GDM1 (cell line): ENCODE data around the gene BHLHE23.

ENCODE experiments used
- DNase-seq: peaks from one replicate; lab custom pipeline; 2025; lab: John Stamatoyannopoulos, UW

The BHLHE23 gene

GRCh38 chr20:63006540-63007359, at the start of gene BHLHE23:
Gene BHLHE23 (minus strand): TSS chr20:63006964. CDS start chr20:63006774, 190 bp downstream.
- no peak for DNase-seq

- no peak for DNase-seq
These were observed 48.9 kb upstream of the BHLHE23 start for GRCh38 chr20:63055575-63056235.

- DNase-seq = no peak
These were observed 48.0 kb upstream of the BHLHE23 start for GRCh38 chr20:63054681-63055240.

DNA sequence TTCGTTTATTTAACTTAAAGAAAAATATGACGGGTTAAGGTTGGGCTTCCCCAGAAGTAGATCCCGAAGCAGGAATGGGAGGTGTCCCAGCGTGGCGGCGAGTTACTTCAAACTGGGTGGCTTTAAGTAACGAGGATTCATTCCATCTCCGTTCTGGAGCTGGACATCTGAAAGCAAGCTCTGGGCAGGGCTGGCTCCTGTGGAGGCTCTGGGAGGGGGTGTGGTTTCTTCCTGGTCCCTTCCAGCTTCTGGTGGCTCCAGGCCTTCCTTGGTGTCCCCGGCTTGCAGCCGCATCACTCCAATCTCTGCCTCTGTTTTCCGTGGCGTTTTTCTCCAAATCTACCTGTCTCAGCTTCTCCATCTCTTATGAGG, 47.3 kb upstream of the BHLHE23 start:
- no peak for DNase-seq

DNA sequence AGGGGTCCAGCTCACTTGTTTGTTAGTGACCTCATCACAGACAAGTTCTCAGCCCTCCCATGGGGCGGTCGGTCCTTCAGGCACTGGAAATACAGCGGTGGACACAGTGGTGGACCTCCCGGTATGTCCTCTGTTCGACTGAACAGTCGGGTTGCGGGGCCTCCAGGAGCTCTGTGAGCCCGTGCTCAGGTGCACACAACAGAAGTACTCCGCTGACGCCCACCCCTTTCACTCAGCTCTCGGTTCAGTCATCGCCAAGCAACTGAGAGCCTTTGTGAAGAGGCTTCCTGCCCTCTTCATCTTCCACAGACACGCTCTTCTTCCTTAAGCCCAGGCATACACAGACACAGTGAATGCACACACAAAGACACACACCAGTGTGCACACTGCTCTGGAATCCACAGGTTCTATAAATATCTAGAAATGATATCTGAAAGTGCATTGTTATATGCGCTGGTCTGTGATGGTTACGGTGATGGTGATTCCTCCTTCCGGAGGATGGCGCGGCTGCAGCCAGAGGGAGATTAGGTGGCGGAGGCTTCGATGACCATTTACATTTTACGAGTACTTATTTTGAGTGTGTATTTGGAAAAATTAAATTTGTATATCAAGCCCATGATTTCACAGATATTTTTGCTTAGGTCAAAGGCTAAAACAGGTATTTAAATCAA, 46.8 kb upstream of the BHLHE23 start:
- no peak for DNase-seq

DNA sequence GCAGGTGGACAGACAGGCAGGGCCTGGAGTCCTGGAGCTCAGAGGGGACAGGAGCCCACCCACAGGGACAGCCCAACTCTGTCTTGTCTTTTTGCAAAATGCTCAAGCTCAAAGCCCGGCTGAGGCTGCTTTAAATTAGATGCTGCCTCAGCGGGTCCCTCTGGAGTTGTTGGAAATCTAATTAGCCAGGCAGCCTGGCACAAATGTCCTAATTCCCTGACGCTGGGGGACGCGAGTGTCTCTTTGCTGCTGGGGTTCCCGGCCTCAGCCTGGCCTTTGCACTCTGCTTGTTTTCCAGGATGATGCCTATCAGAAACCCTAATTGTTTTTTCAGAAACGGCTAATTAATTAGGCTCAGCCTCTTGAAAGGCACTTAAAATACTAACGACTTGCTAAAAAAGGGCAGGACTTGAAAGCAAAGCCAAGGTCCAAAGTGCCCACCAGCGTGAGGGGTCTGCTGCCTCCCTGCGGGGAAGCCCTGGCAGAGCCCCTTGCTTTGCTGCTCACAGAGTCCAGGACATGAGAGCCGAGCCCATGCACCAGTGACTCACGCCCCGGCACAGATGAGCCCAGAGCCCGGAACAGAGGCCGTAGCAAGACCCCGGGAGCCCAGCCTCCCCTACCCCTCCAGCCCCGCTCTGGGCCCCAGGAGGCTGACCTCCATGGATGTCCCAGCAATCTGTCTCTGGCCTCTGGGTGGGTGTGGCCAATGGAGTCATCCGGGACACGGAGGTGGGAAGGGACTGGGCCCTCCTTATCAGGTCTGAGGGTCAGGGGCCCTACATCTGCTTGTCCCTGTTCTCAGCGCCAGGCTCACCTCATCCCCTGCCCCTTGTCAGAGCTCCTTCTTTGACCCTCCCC, 46.0 kb upstream of the BHLHE23 start:
- no peak for DNase-seq

DNA sequence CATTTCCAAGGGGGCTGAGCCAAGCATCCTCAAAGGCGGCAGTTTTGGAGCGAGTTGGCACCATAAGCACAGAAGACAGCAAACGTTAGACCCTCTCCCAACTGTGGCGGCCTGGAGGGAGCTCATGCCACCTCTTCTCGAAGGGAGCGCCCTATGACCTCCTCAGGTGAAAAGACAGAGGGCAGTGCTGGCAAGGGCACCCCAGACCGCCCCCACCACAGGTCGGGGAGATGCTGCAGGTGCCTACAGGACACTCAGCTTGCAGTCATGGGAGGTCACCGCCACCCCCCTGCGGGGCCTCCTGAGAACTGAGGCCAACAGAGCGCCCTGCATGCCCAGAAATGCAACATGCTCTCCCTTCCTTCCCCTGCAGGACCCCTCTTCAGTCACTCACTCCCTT, 45.1 kb upstream of the BHLHE23 start:
- no peak for DNase-seq

GRCh38 chr20:63051186-63051860, 44.6 kb upstream of the BHLHE23 start:
- DNase-seq = no peak

GRCh38 chr20:63050406-63050805, 43.6 kb upstream of the BHLHE23 start:
- no peak for DNase-seq

DNA sequence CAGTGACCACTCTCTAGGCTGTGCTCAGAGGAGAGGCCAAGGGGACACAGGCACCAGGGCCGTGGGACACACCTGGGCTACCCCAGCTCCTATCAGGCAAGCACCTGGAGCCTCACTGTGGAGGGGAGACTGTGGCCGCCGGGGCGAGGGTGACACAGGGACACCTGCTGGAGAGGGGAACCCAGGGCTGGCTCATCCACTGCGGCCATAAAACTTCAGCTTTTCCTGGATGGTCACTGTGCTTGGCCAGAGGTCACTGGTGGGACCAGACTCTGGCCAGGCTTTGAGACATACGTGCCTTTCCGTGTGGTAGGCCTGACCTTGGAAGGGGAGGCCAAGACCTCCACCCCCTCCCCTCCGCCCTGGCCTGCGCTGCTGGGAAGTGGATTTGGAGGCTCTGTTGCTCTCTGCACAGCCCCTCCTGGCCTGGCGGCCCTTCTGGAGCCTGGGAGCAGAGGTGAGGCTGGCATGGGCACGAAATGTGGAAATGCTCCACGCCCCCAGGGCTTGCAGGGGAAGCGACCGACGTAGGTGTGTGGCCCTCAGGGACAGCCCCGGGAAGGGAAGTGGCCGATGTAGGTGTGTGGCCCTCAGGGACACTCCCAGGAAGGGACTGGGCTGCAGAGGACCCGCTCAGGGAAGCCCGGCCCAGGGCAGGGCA, 42.9 kb upstream of the BHLHE23 start:
- no peak for DNase-seq

GRCh38 chr20:63049191-63049518, 42.4 kb upstream of the BHLHE23 start:
- DNase-seq = no peak

GRCh38 chr20:63048516-63049190, 41.9 kb upstream of the BHLHE23 start:
- no peak for DNase-seq

- DNase-seq = no peak
These were observed 41.2 kb upstream of the BHLHE23 start for GRCh38 chr20:63047946-63048345.

- no peak for DNase-seq
These were observed 40.5 kb upstream of the BHLHE23 start for GRCh38 chr20:63047267-63047666.

GRCh38 chr20:63046841-63047240, 40.1 kb upstream of the BHLHE23 start:
- no peak for DNase-seq

- no peak for DNase-seq
These were observed 39.2 kb upstream of the BHLHE23 start for GRCh38 chr20:63045991-63046390.

DNA sequence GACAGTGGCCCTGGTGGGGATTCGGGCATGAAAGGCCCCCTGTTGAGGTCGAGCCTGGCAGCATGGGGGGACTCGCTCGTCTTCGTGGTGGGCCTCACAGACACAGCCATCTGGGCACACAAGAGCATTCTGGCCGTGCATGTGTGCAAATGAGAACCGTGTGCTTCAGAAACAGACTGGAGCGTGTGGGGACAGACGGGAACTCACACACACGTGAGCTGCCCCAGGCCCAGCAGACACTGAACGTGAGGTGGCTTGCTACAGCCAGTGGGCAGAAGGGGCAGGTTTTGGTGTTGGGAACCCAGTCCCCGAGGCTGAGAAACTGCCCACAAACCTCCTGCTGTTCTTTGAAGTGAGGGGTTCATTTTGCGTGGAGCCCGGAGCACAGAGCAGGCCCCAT, 38.6 kb upstream of the BHLHE23 start:
- no peak for DNase-seq

GRCh38 chr20:63044605-63045004, 37.8 kb upstream of the BHLHE23 start:
- DNase-seq = no peak

DNA sequence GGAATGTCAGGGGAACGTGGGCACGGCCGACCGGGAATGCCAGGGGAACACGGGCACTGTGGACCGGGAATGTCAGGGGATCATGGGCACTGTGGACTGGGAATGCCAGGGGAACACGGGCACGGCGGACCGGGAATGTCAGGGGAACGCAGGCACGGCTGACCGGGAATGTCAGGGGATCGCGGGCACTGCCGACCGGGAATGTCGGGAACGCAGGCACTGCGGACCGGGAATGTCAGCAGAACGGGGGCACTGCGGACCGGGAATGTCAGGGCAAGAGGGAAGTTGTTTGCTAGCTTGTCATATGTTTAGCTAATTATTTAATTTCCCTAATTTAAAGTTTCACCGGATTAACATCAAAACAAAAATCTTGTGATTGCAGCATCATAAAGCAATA, 37.4 kb upstream of the BHLHE23 start:
- DNase-seq = no peak
